Cerebellar nuclear complex (tissue), 1 donor: ENCODE measurements around the gene PLCH1.
"Not testable (repeated sequence)": the region's sequence is repeated elsewhere in the genome, so short reads cannot be mapped to it uniquely, and the experiment has no call there.

ENCODE experiments used
- DNase-seq, 2 experiments: peaks; one replicate each; lab custom pipeline; 2025; lab: John Stamatoyannopoulos, UW

PLCH1 gene

DNA sequence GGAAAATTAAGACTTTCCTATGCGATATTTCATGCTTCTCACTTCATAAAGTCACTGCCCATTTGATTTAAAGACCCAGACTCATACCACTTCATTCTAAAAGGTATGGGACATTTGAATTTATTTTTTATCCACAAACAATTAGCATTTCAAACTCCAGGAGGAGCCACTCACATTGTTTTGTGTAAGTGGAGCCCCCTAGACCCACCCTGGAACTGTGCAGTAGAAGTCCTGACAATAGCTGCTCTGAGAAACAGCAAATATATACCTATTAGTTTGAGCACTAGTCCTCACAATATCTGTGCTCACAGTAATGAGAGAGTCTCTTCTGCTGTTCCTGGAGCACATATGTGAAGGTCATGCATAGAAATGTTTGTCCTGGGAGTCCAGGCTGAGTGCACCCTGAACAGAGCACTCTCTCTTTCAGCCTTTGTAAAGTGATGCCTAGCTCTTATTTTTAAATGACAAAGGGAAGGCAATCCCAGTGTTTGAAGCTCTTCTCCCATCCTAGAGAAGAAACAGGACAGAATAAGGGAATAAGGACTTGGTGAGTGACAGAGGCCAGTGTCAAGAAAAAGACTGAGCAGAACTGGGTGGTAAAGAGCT is 323.9 kb downstream of the PLCH1 start:
- no peak for DNase-seq

DNA sequence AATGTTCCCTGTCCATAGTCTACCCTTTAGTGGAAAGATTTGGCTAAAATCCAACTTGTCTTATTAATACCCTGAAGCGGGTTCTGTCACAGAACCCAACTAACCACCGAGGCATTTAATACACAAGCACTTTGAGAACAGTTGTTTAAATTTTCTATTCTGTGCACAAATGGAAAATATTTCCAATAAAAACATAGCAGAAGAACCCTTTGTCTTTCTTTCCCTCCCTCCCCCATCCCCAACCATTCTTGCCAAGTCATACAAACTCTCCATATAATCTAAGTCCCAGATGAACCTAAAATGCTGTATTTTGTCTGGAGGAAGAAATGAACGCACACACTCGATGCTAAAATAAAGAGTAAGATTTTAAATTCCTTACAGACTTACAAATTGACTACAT is 324.5 kb downstream of the PLCH1 start:
- no peak for DNase-seq

DNA sequence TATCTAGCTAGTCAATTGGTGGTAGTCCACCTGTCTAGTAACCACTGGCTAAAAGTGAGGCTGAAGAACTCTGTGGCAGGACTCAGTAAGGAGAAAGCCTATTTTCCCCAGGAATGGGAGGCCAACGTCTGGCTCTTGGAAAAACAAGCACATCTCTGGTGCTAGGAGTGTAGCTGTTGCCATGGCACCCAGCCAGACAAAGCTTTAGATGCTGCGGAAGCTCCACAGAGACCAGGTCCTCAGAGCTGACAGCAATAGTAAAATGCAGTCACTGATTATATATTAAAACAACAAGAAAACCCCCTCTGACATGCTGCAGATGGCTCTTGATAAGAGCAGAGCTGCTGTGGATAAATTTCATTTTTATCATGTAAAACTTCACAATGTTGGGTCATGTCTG is 326.5 kb downstream of the PLCH1 start:
- DNase-seq = no peak

DNA sequence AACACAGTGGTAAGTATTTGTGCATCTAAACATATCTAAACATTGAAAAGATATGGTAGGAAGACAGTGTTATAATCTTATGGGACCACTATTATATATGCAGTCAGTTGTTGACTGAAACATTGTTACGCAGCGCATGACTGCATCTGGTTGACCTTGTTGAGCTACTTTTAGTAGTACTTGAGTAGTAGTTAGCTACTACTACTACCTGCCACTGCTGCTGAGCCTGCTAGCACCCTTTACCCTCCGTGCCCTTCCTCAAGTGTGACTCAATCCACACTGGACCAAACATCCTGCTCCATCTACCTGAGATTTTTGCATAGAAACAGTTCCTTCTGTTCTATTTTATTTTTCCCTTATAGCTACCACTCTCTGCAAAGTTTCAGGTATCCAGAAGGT is 327.8 kb downstream of the PLCH1 start:
- DNase-seq = no peak

DNA sequence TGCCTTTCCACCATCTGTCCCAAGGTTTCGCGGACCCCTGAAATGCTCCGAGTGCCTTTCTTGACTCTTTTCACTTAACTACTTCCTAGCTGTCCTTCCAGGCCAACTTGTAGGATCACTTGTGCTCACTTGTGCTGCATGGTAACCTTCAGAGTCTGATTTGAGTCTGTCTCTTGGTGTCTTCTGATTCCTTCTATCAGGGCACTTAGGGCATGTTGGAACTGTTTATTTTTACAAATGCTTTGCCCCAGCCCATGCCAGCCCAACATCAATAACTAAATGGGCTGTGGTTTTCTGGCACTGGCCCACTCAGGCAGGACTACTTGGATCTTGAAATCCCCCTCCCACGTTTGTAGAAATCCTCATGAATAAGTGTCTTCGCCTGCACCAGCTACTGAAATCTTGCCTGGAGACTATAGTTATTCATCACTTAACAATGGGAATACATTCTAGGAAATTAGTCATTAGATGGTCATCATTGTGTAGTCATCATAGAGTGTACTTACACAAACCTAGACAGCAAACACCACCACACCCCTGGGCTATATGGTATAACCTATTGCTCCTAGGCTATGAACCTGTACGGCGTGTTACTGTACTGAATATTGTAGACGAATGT is 328.3 kb downstream of the PLCH1 start:
- no peak for DNase-seq

GRCh38 chr3:155412904-155413303 is 332.0 kb downstream of the PLCH1 start:
- DNase-seq = no peak

DNA sequence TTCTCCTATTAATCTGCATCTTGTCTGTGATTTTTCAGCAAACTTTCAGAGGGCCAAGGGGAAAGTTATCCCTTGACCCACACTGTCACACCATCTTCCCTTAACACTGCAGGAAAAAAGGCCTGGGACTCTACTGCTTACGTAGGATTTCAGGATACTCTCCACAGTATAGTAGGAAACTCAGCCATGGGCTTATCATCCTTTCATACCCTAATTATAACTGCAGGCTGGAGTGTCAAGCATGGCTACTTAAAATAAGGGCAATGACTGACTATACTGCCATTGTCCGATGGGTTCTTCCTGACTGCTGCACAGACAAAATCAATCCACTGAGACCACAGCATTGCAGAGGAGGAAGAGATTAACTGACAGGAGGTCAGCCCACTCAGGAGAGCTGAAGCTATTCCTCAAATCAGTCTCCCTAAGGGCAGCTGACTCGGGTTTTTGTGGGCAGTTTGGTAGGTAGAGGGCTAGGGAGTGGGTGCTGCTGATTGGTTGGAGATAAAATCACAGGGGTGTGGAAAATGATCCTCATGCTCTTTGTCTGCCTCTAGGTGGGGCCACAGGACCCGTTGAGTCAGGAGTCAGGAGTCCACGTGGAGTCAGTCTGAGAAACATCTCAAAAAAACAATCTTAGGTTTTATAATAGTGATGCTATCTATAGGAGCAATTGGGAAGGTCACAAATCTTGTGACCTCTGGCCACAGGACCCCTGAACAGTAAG is 333.2 kb downstream of the PLCH1 start:
- DNase-seq = no peak

DNA sequence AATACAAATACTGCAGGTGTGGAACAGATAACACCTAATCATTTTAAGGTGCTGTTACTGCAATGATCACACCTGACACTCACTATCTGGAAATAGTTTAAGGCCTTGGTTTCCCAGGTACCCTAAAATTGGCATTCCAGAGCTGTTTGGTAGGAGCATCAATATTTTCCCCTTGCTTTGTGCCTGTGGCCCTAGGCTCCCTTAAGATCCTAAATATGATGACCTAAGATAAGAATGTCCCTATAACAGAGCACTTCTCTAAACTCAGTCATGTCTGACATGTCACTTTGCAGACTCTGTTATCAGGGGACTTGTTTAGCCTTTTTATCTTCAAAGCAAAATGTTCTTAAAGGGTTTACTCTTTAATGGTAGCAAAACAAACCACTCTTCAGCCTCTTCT is 335.5 kb downstream of the PLCH1 start:
- no peak for DNase-seq

GRCh38 chr3:155407971-155408370 is 336.9 kb downstream of the PLCH1 start:
- no peak for DNase-seq

DNA sequence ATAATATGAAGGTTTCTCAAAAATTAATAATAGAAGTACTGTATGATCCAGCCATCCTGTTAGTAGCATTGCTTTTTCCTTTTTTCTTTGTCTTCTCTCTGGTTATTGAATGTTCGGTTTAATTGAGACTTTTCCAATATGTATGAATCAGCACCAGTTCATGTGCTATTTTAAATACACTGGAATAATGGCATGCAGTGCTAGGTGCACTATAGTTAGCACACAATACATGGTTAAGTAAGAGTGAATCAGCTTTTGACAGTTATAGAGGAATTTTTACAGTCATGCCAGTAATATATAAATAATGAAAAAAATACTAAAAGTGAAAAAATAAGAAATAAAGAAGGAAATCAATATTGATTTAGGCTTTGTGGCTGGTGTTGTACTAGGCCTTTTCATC is 337.5 kb downstream of the PLCH1 start:
- DNase-seq = no peak

- no peak for DNase-seq
These were observed 340.4 kb downstream of the PLCH1 start for GRCh38 chr3:155404486-155404885.

GRCh38 chr3:155402656-155403055 is 342.2 kb downstream of the PLCH1 start:
- DNase-seq = no peak

DNA sequence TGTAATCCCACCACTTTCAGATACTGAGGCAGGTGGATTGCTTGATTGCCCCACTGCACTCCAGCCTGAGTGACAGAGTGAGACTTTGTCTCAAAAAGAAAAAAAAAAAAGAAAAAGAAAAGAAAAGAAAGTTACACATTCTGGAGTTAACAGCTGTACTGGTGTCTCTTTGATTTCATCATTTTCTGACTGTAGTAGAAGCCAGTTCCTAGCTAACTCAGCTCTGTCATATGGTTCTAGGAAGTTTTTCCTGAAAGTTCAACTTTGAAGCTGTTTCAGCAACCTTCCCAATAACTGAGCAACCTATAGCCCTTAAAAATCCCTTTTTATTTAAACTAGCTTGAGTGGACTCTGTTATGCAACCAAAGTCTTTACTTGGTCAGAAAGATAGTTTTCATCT is 346.8 kb downstream of the PLCH1 start:
- DNase-seq = no peak

DNA sequence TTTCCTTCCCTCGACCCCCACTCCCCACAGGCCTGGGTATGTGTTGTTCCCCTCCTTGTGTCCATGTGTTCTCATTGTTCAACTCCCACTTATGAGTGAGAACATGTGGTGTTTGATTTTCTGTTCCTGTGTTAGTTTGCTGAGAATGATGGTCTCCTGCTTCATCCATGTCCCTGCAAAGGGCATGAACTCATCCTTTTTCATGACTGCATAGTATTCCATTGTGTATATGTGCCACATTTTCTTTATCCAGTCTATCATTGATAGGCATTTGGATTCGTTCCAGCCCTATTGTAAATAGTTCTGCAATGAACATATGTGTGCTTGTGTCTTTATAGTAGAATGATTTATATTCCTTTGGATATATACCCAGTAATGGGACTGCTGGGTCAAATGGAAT is 350.0 kb downstream of the PLCH1 start:
- DNase-seq = not testable (repeated sequence)

GRCh38 chr3:155394240-155394639 is 350.6 kb downstream of the PLCH1 start:
- DNase-seq = no peak

DNA sequence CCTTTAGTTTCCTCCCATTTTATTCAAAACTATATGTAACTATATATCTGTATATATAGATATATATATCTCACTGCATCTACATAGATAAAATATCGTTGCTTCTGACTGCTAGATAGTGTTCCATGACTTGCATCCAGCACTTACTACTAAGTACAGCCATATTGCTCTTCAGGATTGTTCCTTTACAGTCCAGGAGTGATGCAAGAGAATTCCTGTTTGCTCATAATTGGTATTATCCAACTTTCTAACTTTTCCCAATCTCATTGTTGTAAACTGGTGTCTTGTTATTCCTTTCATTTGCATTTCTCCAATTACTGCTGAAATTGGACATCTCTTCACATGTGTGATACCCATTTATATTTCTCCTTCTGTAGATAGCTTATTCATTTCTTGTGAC is 351.6 kb downstream of the PLCH1 start:
- no peak for DNase-seq

DNA sequence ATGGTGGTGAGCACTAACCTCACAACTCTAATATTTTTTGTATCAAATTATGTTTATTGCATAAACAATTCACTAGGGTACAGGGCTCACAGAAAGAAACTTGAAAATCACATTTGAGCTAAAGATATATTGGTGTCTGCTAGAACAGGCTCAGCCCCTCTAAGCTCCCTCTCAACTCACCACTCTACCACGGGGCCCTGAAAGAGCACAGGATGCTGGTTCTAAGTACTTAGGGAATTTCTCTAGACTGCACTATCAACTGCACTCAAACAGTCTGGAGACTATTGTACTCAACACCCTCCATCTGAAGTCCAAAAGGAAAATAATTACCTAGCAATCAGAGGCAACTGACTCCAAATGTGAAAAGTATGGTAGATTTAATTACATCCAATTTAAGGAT is 352.7 kb downstream of the PLCH1 start:
- DNase-seq = no peak

DNA sequence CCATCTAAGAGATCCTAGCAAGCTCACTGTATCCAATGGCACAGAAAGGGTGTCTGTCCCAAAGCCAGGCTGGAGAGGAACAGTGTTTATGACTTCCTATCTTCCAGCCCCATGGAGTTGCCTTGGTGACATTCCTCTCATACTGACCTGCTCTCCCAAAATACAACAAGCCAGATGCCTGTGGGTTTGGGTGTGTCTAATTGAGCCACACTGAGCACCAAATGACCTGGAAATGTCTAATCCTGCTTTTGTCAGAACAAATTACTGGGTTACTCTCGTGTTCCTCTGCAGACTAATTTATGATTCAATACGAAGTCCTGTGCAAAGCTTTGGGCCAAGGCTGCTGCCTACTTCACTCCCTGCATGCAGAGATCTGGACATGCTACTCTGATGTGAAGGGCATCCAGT is 353.3 kb downstream of the PLCH1 start:
- no peak for DNase-seq

DNA sequence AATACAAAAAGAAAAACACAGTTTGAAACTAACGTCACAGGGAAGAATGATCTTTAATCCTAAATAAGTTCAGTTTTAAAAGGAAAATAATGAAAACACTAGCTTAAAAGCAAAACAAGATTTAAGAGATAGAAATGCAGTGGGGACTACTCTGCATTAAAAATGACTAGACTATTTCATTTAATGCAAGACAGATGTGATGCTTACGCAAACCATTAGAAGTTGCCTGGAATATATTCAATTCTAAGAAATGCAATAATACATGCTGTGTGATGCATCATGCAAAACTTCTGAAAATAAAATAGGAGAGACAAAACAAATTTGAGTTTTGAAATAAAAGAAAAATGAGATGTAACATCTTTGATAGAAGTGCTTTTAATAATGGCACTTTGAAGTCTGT is 353.8 kb downstream of the PLCH1 start:
- no peak for DNase-seq

DNA sequence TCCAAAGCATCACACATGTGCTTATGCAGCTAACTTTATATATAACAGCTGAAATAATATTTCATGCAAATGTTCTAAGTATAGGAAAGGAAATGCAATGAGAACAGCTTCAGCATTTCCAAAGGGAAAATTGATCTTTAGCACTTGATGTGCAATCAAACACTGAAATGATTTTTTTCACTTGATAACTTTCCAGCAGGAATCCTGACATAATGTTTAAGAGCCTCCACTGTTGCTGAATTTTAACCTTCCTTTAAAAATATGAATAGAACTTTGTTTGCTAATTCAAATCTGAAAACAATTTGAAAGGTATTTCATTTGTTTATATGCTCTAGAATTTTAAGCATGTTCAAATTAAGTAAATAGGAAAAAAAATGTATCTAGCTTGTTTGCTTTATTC is 354.5 kb downstream of the PLCH1 start:
- no peak for DNase-seq

GRCh38 chr3:155388417-155388816 is 356.5 kb downstream of the PLCH1 start:
- DNase-seq = no peak

- DNase-seq = no peak
These were observed 357.3 kb downstream of the PLCH1 start for GRCh38 chr3:155387571-155387970.

GRCh38 chr3:155386919-155387318 is 358.0 kb downstream of the PLCH1 start:
- DNase-seq = no peak
